ENCODE measurements around the gene FAF1.
"Not testable (repeated sequence)": the region's sequence is repeated elsewhere in the genome, so short reads cannot be mapped to it uniquely, and the experiment has no call there.

The FAF1 gene

DNA sequence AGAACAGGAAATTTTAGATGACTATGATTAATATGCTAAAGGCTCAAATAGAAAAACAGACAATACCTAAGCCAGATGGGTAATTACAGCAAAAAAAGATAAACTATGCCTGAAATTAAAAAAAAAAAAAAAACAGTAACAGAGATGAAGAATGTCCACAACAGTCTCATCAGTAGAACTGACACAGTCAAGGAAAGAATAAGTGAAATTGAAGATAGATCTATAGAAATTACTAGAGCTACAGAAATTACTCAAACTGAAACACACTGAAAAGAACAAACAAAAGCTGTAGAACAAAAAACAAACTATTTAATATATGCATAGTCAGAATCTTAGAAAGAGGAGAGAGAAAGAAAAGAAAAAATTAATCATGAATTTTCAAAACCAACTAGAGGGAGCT, 112.8 kb downstream of the FAF1 start:
- DNase-seq (ENCODE audit: low spot score), result no peak

DNA sequence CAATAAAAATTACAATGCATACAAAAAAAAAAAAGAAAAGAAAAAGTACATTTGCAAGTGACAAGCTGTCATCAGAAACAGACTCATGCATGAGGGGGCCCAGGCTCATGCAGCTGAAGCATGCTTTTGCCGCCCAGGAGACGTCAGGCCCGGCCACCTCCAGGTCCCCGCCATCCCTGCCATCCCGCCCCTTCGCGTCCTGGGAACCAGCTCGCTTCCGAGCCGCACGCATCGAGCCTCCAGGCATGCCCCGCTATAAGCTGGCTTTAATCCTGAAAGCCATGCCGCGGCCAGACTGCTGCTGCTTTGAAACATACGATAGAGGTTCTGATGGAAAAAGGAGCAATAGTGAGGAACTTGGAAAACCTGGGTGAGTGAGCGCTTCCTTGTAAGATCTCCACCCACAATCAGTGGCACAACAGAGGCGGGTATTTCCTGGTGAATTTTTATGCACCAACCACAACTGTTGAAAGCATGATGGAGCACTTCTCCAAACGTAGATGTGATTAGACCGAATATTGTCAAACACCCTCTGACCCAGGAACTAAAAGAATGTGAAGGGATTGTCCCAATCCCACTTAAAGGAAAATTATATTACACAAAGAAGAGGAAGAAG, 113.7 kb downstream of the FAF1 start:
- no peak for DNase-seq (ENCODE audit: low spot score)

DNA sequence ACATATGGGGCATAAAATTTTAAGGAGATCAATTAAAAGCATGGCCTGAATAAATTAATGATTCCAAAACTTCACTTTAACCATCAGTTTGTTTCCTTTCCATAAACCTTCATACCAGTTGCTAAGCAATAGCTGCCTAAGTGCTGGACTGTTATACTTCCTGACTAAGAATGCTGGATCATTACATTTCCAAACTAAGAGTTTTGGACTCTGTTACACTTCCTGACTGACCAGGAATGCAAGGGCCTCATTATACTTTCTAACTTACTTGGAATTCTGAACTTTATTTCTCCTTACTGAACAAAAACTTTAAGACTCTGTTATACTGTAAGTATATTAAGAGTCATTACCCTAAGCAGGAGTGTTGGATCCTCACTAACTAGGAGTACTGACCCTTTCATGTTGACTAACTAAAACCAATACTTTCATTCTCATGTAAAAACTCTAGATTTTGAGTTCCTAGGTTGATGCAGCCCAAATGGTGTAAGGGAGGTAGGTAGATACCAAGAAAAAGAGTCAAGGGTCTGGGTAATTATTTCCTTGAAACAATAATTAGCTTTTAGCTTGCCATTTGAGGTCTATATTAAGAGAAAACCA, 118.2 kb downstream of the FAF1 start:
- DNase-seq (ENCODE audit: low spot score), result no peak

GRCh38 chr1:50836117-50836516, 124.0 kb downstream of the FAF1 start:
- DNase-seq (ENCODE audit: low spot score), result no peak

DNA sequence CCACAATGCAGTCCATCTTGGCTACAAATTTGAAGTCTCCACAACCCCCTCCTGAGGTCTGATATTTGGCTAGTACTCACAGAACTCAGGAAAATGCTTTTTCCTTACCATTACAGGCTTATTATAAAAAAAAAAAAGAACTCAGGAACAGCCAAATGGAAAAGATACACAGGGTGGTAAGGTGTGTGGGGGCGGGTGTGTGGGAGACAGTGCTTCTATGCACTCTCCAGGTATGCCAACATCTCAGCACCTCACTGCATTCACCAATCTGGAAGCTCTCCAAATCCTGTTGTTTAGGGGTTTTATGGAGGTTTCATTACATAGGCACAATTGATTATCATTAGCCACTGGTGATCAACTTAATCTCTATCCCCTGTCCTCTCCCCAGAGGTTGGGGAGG, 126.9 kb downstream of the FAF1 start:
- DNase-seq (ENCODE audit: low spot score), result no peak

GRCh38 chr1:50832167-50832566, 127.9 kb downstream of the FAF1 start:
- no peak for DNase-seq (ENCODE audit: low spot score)

- no peak for DNase-seq (ENCODE audit: low spot score)
Measured at GRCh38 chr1:50831300-50832061, 128.6 kb downstream of the FAF1 start.

- DNase-seq (ENCODE audit: low spot score), result no peak
Measured at GRCh38 chr1:50830621-50831020, 129.4 kb downstream of the FAF1 start.

GRCh38 chr1:50829014-50829958, 130.8 kb downstream of the FAF1 start:
- no peak for DNase-seq (ENCODE audit: low spot score)

- no peak for DNase-seq (ENCODE audit: low spot score)
Measured at GRCh38 chr1:50827546-50827945, 132.5 kb downstream of the FAF1 start.

GRCh38 chr1:50826792-50827191, 133.3 kb downstream of the FAF1 start:
- not testable (repeated sequence) for DNase-seq (ENCODE audit: low spot score)

DNA sequence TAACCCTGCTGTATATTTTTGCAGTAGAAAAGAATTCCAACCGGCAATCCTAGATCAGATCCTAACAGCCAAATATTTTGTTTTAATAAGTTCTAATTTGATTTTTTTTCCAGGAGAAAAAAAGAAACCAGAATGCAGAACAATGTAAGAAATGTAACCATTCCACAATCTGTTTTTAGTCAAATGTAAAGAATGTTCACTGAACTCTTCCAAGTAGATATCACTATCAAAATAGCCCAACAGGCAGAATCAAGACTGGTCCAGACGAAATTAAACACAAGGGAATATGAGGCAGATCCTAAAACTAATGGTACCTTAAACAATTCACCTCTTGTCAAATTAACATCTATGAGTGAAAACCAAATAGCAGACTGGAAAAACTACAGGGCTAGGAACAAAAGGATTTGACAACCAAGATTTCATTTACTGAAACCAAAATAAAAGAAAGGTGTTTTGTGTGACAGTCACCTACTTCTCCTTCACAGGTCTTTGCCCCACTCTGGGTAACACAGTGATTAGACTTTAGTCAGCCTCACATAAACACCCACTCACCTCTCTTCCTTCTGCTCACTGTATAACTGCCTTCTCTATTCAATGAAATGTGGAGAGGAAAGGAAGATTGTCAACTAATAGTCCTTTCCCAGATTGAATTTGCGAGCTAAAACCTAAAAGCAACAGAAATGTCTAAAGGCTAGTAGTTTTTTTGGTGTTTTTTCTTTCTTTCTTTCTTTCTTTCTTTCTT, 137.9 kb downstream of the FAF1 start:
- DNase-seq (ENCODE audit: low spot score), result no peak

DNA sequence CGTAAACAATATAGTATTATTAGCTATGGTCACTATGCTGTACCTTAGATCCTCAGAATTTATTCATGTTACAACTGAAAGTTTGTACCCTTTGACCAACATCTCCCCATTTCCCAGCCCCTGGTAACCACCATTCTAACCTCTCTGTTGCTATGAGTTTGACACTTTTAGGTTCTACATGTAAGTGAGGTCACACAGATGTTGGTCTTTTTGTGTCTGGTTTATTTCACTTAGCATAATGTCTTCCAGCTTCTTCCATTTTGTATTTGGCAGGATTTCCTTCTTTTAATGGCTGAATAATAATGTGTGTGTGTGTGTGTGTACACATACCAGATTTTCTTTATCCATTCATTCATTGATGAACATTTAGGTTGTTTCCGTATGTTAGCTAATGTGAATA, 139.5 kb downstream of the FAF1 start:
- no peak for DNase-seq (ENCODE audit: low spot score)

GRCh38 chr1:50812346-50812745, 147.7 kb downstream of the FAF1 start:
- no peak for DNase-seq (ENCODE audit: low spot score)

DNA sequence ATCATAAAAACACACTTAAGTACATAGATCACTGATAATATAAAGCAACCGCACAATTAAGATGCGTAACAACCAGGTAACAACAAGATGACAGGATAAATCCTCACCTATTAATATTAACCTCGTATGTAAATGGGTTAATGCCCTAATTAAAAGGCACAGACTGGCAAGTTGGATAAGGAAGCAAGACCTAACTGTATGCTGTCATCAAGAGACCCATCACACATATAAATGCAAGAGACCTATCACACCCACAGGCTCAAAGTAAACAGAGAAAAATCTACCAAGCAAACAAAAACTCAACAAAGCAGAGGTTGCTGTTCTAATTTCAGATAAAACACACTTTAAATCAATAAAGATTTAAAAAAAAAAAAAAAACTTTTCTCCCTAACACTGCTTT, 151.8 kb downstream of the FAF1 start:
- DNase-seq (ENCODE audit: low spot score), result no peak

- no peak for DNase-seq (ENCODE audit: low spot score)
Measured at GRCh38 chr1:50796272-50796671, 163.8 kb downstream of the FAF1 start.

GRCh38 chr1:50793521-50793920, 166.5 kb downstream of the FAF1 start:
- DNase-seq (ENCODE audit: low spot score), result no peak

DNA sequence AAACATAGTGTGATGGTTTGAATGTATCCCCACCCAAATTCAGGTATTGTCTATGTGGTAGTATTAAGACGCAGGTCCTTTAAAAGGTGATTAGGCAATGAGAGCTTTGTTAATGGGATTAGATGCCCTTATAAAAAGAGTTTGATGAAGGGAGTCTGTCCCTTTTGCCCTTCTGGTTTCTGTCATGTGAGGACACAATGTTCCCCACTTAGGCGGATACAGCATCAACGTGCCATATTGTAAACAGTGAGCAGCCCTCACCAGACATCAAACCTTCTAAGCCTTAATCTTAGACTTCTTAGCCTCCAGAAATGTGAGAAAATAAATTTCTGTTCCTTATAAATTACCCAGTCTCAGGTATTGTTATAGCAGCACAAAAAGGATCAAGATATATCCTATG, 172.8 kb downstream of the FAF1 start:
- DNase-seq (ENCODE audit: low spot score), result no peak

- no peak for DNase-seq (ENCODE audit: low spot score)
Measured at GRCh38 chr1:50783286-50783685, 176.8 kb downstream of the FAF1 start.

DNA sequence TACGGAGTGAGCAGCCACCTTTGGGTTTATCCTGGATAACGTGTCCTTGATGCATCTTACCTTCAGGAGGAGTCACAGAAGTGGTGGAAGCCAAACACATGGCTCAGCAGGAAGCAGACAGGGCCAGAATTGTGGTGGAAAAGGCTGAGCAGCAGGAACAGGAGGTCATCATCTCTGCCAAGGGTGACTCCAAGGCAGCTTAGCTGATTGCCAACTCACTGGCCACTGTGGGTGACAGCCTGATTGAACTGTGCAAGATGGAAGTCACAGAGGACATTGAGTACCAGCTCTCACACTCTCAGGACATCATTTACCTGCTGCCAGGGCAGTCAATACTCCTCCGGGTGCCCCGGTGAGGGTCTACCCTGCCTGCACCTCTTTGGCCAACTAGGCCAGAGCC, 179.3 kb downstream of the FAF1 start:
- no peak for DNase-seq (ENCODE audit: low spot score)

DNA sequence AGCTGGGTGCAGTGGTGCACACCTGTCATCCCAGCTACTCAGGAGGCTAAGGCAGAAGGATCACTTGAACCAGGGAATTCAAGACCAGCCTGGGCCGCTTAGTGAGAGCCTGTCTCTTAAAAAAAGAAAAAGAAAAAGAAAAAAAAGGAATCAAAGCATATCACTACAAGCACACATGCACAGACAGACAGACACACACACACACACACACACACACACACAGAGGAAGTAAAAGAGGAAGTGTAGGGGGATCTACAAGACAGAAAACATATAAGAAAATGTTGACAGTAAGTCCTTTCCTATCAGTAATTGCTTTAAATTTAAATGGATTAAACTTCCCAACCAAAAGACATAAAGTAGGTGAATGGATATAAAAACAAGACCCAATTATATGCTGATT, 180.3 kb downstream of the FAF1 start:
- no peak for DNase-seq (ENCODE audit: low spot score)

- DNase-seq (ENCODE audit: low spot score), result no peak
Measured at GRCh38 chr1:50775740-50776139, 184.3 kb downstream of the FAF1 start.

All from SW480 (cell line).